HG02678 (cell line): ENCODE results near the gene B9D2.
"Not testable (repeated sequence)": the region's sequence is repeated elsewhere in the genome, so short reads cannot be mapped to it uniquely, and the experiment has no call there.

Experiments used
- ATAC-seq: cut with Tn5 transposase; IDR thresholded peaks from one replicate; pipeline ENCODE4 v1.9.1; 2021; ENCODE audit warnings: mild to moderate bottlenecking, moderate library complexity; ENCODE audit not compliant: unreplicated experiment

The B9D2 gene, protein sequence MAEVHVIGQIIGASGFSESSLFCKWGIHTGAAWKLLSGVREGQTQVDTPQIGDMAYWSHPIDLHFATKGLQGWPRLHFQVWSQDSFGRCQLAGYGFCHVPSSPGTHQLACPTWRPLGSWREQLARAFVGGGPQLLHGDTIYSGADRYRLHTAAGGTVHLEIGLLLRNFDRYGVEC

DNA sequence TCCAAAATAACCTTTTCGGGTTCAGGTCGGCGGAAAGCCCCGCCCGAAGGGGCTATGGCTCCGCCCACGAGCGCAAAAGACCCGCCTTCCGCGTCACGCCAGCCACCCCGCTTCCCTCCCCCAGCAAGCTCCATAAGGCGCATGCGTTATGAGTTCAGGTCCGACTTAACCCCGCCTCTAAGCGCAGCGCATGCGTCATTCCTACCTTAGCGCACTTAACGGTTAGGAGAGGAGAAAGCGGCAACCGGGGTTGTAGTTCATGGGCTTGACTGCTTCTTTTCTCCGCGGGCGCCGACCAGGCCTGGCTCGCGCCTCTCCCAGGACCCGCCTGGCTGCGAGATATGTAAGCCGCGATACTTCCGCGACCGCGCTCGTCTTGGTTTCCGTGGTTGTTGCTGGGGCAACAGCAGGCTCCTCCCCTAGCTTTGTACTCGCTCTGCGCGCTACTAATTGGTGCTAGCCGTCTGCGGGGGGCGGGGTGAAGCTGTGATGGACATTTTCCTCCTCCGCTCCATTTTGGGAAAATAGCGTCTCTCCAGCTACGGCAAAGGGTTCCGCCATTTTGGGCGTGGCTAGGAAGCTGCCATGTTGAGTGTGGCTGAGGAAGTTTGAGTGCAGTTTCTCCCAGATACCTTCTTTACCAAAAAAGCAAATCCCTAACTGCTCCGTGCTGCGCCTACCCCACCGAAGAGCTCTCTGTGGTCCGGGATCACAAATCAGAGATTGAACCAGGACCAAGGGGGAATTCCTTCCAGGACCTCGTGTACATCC, at the start of gene B9D2:
TSS of gene B9D2 (minus strand) at position 397 of the 771 bp plus-strand sequence. CDS start 630 bp downstream, outside the sequence.
- peak; percentile 88 for ATAC-seq

DNA sequence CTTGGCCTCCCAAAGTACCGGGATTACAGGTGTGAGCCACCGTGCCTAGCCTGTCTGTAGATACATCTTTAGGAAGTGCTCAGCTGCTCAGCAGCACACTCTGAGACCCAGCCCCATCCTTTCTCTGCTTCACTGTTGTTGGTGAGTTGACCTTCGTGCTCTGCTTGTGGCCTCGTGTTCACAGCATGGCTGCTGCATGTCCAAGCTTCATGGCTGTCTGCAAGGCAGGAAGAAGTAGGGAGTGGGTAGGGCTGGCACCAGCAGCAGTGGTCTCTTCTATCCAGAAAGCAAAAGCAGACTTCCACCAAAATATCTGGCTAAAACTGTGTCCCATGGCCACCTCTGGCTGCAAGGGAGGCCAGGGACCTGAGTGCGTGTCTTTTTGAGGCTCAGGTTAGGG, 49.0 kb upstream of the B9D2 start:
- no peak for ATAC-seq

DNA sequence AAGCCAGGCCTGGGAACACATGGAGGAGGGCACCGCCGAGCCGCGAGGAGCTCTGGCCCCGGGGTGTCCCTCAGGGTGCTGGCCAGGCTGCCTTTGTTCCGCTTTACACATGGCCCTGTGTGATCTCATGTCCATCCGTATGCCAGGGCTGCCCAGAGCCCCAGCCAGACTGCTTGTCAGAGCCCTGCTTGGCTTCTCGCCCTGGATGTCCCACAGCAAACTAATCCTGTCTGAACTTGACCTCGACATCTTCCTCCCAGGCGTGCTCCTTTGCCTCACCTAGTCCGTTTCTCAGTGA, 48.0 kb upstream of the B9D2 start:
- ATAC-seq = no peak

DNA sequence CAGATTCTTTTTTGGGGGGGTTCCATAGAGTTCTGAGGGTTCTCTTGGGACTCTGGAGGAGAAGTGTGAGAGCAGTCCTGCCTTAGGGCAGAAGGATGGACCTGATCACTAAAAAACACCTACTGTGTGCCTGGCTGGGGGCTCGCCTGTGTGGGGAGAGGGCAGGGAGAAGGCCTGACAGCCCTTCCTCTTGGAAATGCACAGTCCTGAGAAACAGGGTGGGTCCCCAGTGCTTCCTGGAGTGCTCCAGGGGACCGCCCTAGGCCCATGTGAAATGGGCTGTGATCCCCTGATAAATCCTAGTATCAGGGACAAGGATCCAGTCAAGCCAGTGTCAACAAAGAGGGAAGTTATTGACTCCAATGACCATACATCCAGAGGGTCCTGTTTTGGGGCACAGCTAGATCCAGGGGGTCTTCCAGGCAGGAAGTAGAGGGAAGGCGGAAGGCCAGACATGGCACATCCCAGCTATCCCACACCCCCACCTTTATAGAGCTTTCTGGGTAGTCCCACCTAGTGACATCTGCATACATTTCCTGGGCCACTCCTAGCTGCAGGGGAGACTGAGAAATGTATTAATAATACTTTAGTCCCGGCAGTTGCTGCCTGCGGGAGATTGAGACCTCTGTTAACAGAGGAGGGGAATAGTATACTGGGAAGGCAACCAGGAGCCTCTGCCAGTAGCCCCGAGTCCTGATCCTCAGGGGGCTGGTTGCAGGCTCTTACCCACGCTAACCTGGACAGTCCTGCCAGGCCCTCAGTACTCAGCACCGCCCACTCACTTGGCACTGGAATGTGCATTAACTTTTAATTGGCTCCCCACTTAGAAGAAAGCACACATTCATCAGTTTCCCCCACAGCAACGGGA, 47.4 kb upstream of the B9D2 start:
- no peak for ATAC-seq

DNA sequence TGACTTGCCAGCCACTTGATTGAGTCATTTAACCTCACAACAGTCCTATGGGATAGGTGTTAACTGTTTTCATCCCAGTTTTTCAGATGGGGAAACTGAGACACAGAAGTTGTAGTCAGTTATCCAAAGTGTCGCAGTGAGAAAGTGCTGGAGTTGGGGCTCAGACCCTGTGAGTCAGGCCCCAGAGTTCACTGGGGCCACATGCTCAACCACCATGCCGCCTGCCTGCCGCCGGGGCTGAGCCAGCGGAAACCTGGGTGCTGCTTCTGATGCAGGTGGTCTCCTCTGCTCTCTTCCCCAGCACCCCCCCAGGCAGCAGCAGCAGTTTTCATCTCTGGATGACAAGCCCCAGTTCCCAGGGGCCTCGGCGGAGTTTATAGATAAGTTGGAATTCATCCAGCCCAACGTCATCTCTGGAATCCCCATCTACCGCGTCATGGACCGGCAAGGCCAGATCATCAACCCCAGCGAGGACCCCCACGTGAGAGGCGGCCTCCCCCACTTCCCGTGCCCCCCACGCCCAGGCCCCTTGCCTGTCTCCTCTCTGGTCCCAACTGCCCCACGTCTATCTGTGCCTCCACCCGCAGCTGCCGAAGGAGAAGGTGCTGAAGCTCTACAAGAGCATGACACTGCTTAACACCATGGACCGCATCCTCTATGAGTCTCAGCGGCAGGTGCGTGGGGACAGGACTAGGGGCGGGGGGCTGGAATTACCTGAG, 46.5 kb upstream of the B9D2 start:
- ATAC-seq = no peak

DNA sequence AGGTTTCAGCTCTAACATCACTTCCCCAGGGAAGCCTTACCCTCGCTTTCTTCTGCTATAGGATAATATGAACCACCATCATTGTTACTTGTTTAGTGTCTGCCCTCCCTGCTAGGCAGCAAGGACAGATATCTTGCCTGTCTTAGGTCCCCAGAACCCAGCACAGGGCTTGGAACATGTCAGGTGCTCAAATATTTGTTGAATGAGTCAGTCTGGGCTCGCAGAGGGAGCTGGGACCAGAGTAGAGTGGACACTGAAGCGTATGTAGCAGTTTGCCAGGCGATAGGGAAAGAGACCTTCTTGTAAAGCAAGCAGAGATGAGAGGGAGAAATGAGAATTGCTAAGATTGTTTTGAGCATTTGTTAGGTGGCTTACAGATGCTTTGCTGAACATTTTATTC, 45.3 kb upstream of the B9D2 start:
- ATAC-seq = no peak

DNA sequence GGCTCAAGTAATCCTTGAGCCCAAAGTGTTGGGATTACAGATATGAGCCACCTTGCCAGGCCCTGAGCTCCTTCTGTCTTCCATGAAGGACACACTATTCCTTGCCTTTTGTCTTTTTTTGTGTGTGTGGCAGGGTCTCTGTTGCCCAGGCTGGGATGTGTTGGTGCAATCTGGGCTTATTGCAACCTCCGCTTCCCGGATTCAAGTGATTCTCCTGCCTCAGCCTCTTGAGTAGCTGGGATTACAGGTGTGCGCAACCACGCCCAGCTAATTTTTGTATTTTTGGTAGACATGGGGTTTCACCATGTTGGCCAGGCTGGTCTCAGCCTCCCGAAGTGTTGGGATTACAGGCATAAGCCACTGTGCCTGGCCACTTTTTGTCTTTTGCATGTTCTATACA, 44.9 kb upstream of the B9D2 start:
- not testable (repeated sequence) for ATAC-seq

DNA sequence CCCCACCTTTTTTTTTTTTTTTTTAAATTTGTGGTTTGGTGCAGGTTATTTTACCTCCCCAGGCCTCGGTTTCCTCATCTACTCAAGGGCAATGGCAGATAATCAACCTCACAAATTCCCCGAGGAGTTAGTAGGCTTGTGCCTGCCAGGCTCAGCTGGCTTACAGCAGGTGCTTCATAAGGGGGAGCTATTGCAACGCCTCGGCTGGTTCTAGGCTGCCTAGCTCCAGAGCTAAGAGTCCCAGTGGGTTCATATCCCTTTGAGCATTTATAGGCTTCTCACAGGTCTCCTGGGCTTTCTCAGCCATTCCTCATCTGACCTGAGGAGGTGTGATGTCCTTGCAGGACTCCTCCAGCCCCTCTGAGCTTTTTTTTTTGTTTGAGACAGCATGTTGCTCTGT, 44.3 kb upstream of the B9D2 start:
- no peak for ATAC-seq

DNA sequence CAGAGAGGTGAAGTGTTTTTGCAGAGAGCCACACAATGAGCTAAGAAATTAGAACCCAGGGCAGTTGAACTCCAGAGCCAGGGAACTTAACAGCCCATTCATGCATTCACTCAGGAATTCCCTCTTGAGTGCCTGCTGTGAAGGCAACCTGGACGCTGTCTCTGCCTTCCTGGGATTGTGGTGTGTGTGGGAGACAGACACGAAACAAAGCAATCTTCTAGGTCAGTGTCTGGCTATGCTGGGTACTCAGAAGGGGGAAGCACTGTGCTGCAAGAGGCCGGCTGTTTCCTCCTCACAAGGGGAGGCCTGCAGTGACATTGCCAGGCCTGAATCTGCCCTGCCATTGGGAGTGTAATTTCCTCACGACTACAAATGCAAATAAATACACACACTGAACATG, 43.3 kb upstream of the B9D2 start:
- ATAC-seq = no peak

DNA sequence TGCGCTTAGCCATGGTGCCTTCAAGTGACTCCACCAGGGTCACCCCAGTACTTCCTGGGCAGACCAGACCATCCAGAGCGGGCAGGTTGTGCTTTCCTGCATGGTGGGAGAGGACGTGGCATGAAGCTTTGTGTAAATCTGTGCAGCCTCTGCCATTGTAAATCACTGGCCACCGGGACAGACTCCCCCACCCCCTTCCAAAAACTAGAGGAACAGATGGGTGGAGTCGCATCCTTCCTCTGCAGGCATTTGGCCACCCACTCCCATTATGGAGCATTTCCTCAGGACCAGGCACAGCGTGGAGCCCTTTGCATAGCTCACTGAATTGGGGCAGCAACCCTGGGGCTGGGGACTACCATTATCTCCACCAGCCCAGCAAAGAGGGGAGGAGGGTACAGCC, 41.8 kb upstream of the B9D2 start:
- no peak for ATAC-seq

DNA sequence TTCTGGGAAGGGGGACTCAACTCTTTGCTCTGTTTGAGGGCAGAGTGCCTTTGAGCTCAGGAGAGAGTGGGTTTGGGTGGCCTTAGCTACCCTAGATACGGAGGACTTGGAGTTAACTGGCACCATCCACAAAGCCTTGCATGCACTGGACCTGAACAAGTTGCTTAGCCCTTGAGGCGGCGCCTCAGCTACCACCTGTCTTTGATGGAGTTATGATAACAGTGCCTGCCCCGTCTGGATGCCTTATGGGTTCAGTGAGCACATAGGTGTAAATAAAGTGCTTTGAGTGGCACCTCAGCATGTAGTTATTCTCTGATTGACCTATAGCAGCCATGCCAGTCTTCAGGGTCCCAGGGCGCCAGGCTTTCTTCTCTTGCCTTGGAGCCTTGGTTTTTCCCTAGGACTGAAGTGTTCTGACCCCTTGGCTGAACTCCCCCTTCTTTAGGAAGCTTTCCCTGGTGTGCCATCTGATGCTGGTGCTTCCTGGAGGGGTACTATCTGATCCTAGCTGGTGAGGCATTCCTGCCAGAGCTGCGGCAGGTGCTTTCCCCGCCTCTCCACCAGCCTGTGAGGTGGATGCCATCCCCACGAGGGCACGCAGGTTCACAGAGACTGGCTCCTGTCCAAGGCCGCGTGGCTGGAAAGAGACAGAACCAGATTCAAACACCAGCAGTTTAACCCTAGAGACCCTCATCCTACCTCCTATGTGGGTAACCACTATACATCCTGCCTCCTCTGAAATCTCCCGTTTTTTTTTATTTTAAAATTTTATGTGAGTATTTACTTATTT, 39.4 kb upstream of the B9D2 start:
- ATAC-seq = no peak

DNA sequence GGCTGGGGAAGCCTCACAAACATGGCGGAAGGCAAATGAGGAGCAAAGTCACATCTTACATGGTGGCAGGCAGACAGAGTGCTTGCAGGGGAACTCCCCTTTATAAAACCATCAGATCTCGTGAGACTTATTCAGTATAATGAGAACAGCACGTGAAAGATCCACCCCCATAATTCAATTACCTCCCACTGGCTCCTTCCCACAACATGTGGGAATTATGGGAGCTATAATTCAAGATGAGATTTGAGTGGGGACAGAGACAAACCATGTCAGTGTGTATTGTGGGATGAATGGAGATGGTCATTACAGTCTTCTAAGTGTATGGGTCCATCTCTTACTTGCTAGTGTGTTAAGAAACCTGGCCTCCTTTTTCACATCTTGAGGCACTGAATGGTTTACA, 38.1 kb upstream of the B9D2 start:
- ATAC-seq = no peak

DNA sequence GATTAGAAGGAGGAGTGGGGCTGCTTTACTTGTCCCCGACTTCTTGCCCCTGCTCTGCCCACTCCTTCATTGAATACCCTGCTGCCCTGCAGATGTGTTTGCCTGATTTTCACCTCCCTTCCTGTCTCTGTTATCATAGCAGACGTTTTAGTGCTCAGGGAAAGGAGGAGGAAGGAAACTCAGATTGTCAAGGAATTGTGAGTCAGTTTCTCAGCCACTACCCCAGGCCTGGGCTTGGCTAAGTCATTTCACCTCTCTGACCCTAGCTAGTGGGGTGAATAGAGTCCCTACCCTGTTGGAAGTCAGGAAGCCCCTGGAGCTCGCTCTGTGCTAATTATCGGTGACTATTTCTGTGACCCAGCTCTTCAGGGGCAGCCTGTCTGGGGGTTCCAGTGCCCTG, 37.5 kb upstream of the B9D2 start:
- no peak for ATAC-seq

DNA sequence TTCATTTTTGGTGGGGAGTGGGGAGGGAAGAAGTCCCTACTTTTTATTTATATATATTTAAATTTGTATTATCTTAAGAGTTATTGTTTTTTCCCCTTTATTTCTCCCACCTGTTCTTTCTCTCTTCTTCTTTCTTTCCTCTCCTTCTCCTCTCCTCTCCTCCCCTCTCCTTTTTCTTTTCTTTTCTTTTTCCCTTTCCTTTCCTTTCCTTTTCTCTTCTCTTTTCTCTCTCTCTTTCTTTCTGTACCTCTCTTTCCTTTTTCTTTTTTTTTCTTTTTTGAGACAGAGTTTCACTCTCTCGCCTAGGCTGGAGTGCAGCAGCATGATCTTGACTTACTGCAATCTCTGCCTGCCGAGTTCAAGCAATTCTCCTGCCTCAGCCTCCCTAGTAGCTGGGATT, 35.6 kb upstream of the B9D2 start:
- no peak for ATAC-seq

DNA sequence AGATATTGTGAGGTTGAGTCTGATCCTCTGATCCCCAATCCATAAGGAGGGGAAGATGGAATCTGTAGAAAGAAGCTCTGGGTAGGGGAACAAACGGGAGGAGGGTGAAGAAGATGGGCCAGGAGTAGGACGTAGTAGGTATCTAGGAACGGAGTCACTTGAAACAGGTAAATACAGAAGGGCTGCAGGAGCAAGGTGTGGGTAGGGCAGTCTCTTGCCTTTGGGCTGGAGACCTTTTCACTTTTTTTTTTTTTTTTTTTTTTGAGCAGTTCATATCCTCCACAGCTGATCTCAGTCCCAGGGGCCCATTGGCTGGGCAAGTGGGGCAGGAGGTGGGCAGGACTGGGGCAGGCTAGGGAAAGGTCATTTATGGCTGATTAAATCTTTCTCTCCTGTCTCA, 35.1 kb upstream of the B9D2 start:
- no peak for ATAC-seq

DNA sequence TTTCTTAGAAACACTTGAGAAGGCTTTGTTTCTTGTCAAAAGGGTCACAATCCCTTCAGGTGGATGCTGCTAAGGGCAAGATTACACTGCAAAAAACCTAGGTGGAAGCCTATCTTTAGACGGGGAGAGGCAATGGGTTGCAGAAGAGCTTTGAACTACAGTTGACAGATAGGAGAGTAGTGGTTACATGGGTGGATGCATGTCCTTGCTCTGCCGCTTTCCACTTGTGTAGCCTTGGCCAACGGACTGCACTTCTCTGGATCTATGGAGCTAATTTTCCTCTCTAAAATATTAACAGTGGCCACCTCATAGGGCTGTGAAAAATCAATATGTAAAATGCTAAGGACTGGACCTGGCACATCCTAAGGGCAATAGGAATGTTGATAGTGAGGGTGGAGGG, 34.6 kb upstream of the B9D2 start:
- no peak for ATAC-seq

DNA sequence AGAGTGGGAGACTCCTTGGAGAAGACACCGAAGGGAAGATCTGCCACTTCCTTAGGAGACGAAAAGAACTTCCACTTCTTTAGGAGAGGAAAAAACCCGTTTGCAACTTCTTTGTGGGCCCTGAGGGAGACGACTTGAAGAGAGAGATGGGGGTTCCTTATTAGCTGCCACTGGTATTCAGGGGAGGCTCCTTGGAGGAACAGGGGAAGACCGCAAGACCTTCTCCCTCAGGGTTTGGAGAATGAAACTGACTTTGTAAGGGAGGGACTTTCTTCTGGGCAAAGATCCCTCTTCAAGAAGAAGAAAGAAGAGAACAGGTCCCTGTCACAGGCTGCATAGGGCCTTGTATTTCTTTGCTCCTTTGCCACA, 34.1 kb upstream of the B9D2 start:
- ATAC-seq = no peak

DNA sequence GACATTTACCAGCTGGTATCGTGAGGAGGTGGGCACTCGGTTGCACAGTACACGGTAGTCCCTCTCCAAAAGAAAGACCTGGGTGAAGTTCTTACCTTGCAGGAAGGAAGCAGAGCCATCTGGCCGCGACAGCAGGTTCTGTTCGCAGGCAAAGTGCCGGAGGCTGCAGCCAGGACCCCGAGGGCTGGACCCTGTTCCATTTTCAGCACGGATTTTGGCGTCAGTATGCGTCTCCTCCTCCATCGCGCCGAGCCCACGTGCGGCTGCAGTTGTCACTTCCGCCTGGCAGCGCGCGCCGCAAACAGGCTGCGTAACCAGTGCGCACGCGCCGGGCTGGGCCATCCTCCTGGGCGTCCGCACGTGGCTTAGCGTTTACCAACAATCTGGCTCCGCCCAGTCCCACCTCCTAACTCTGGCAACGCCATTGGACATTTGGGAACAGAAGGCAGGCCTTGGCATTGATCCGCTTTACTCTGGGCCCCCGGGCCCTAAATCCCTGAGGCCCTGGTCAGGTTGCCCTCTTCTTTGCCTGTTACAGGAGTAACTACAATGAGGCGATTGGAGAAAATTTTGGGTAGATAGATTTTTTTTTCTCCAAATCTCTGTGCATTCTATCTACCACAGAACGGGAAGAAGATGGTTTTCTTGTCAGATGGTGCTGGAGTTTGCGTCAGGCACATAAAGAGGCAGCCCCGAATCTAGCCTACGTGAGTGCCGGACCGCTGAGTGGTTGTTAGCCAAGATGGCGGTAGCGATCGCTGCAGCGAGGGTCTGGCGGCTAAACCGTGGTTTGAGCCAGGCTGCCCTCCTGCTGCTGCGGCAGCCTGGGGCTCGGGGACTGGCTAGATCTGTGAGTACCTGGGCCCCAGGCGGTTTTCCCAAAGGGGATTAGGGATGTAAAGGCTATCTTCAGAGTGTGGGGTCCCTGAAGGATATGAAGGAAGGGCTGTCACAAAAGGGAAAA, 33.4 kb upstream of the B9D2 start, which contains the start of the genes BCKDHA and EXOSC5:
TSS of gene BCKDHA (plus strand) at position 733 of the 964 bp plus-strand sequence. CDS start at position 743, 10 bp downstream.
TSS of gene EXOSC5 (minus strand) at position 274 of the 964 bp plus-strand sequence. CDS start at position 243, 31 bp downstream.
- peak; percentile 89 for ATAC-seq

DNA sequence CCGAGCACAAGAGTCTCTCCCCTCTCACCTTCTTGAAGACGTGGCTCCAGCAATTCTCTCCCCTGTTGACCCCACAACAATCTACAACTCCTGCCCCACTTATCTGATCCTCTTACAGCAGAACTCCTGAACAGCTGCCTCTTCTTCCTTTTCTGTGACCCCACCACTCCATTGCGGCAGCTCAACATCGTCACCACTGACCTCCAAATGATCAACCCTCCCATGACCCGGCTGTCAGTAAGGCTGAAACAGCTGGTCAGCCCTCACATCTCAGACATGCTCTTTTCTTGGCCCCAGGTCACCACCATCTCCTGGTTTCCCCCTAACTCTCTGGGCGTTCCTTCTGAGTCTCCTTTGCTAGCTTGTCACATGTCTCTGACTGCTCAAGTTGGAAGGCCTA, 31.4 kb upstream of the B9D2 start:
- ATAC-seq = no peak
